ENCODE results near the gene NLN.

NLN gene

GRCh38 chr5:65811885-65812284, 89.9 kb downstream of the NLN start:
- ATAC-seq (replicated peaks) (no peak), DNase-seq (no peak)
- no peak overlapping the region for H3K4me3 Mint-ChIP-seq
- H3K27ac Mint-ChIP-seq: no peak overlapping the region
- H3K36me3 Mint-ChIP-seq (ENCODE audit: insufficient read depth): no peaks in the 10 kb centered on the region
- no peaks in the 10 kb centered on the region for H3K27me3 Mint-ChIP-seq
- no peaks in the 10 kb centered on the region for H3K9me3 Mint-ChIP-seq
- H3K4me1 Mint-ChIP-seq (ENCODE audit: low read depth in 2 of 2): no peaks in the 10 kb centered on the region

DNA sequence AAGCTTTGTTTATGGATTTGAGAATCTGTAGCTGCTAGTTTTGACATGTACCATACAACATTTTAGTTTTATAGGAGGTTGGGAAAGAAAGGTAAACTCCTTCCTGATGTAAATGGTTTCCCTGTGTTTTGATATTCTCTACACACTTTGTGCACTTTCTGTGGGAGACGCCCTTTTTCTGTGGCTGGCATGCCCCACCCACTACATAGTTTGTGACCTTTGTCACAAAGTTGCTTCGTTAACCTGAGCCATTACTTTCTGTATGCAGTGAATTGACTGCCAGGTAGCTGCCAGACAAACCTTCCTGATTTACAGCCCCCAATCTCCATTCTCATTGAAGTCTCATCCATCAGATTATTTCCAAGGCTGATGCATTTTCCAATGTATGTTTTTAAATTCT, 90.6 kb downstream of the NLN start:
- H3K9me3 Mint-ChIP-seq: no peaks in the 10 kb centered on the region
- no peak for DNase-seq
- no peaks in the 10 kb centered on the region for H3K4me1 Mint-ChIP-seq (ENCODE audit: low read depth in 2 of 2)
- H3K27ac Mint-ChIP-seq: no peak overlapping the region
- no peak for ATAC-seq (replicated peaks)
- H3K27me3 Mint-ChIP-seq: no peaks in the 10 kb centered on the region
- no peaks in the 10 kb centered on the region for H3K36me3 Mint-ChIP-seq (ENCODE audit: insufficient read depth)
- H3K4me3 Mint-ChIP-seq: no peak overlapping the region

DNA sequence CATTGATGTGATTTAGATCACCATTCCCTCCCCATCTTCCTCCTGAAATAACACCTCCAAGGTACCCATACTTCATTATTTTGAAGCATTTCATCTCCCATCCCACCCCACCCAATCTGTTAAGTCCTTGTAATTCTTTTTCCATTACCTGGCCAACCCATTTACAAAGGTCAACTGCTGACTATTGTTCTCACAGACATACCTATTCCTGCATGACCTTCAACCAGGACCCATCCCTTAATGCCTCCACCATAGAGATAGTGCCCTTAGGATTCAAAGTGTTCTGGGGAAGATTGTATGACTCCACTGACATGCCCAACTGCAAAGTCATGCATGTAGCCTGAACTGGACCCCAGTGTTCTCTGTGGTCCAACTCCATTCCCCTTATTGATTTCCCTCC, 91.2 kb downstream of the NLN start:
- DNase-seq (no peak), ATAC-seq (replicated peaks) (no peak)
- H3K4me3 Mint-ChIP-seq: no peak overlapping the region
- H3K27ac Mint-ChIP-seq: no peak overlapping the region
- H3K4me1 Mint-ChIP-seq (ENCODE audit: low read depth in 2 of 2): no peaks in the 10 kb centered on the region
- H3K9me3 Mint-ChIP-seq: no peaks in the 10 kb centered on the region
- H3K36me3 Mint-ChIP-seq (ENCODE audit: insufficient read depth): no peaks in the 10 kb centered on the region
- H3K27me3 Mint-ChIP-seq: no peaks in the 10 kb centered on the region

DNA sequence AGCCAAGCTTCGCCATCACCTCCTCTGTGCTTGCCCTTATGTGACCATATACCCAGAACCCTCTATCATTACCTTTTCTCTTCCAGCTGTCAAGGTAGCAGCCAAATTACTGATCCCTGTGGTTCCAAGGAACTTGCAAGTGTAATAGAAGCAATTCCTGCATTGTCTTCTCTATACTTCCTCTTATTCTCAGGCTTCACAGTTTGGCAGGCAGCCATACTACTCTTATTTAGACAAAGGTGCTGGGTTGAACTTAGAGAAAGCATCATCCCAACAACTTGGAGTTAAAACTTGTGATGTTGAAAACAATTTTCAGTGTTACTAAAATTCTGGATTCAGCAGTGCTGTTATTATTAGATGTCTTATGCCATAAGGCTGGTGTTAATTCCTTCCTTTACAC, 93.2 kb downstream of the NLN start:
- Mint-ChIP-seq H3K4me1 (ENCODE audit: low read depth in 2 of 2) (no peaks in the 10 kb centered on the region), H3K27me3 (no peaks in the 10 kb centered on the region), H3K36me3 (ENCODE audit: insufficient read depth) (no peaks in the 10 kb centered on the region), H3K27ac (peak overlapping the region in 1 of 2 donors; percentile 7), H3K9me3 (no peaks in the 10 kb centered on the region), H3K4me3 (no peak overlapping the region)
- DNase-seq: no peak
- ATAC-seq (replicated peaks): no peak

GRCh38 chr5:65816729-65817128, 94.7 kb downstream of the NLN start:
- H3K4me1 Mint-ChIP-seq (ENCODE audit: low read depth in 2 of 2): no peaks in the 10 kb centered on the region
- DNase-seq (no peak), ATAC-seq (replicated peaks) (no peak)
- H3K4me3 Mint-ChIP-seq: no peak overlapping the region
- no peaks in the 10 kb centered on the region for H3K36me3 Mint-ChIP-seq (ENCODE audit: insufficient read depth)
- H3K27ac Mint-ChIP-seq: no peak overlapping the region
- no peaks in the 10 kb centered on the region for H3K27me3 Mint-ChIP-seq
- H3K9me3 Mint-ChIP-seq: no peaks in the 10 kb centered on the region

DNA sequence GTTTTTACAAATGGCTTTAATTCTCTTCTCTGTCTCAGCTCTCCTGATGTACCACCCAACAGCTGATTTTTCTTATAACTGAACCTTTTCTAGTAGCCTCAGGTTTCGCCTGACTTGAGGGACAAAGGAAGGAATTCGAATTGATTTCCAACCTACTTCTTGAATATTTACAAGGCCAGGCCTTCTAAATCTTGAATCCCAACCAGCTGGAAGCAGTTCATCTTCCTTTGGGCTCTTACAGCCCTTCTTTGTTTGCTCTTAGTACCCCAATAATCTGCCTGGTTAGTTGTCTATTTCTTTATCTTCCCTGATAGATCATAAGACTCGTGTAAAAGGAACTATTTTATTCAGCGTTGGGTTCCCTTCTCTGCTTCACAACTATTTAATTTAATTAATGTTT, 95.9 kb downstream of the NLN start:
- Mint-ChIP-seq H3K9me3 (no peaks in the 10 kb centered on the region), H3K27ac (no peak overlapping the region), H3K27me3 (no peaks in the 10 kb centered on the region), H3K4me1 (ENCODE audit: low read depth in 2 of 2) (no peaks in the 10 kb centered on the region), H3K4me3 (no peak overlapping the region), H3K36me3 (ENCODE audit: insufficient read depth) (no peaks in the 10 kb centered on the region)
- ATAC-seq (replicated peaks) (no peak), DNase-seq (no peak)

- DNase-seq (no peak), ATAC-seq (replicated peaks) (no peak)
- H3K36me3 Mint-ChIP-seq (ENCODE audit: insufficient read depth): no peaks in the 10 kb centered on the region
- no peaks in the 10 kb centered on the region for H3K27me3 Mint-ChIP-seq
- H3K27ac Mint-ChIP-seq: no peak overlapping the region
- H3K4me3 Mint-ChIP-seq: no peak overlapping the region
- no peaks in the 10 kb centered on the region for H3K4me1 Mint-ChIP-seq (ENCODE audit: low read depth in 2 of 2)
- H3K9me3 Mint-ChIP-seq: no peaks in the 10 kb centered on the region
Observed at GRCh38 chr5:65818592-65818991, 96.6 kb downstream of the NLN start.

DNA sequence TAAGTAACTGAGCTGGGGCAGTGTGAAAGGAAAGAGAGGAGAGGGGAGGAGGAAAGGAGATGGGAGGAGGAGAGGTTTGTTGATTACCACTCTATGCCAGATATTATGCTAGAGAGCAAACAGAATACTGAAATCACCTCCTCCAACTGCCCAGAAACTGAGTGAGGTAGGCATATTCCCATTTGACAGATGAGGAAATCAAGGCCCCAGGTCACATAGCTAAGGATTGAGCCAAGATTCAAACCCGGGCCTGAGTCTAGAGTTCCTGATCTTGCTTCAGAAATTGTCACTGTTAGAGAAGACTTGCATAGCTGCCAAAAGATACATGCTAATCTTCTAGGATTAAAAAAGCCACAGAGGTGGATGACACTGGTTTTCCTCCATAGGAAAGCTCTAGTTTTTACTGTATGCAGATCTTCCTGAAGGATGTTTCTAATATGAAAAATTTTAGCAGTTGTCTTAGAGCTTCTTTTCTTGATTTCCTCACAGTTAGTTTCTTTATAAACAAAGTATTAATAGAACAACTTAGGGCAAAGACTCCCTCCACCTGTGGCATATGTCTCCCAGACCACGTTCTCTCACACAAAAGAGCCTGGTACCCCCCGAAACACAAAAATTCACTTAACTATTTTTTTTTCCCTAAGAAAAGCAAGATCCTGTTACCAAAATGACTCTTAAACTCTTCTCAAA, 97.4 kb downstream of the NLN start:
- H3K27ac Mint-ChIP-seq: no peak overlapping the region
- no peaks in the 10 kb centered on the region for H3K36me3 Mint-ChIP-seq (ENCODE audit: insufficient read depth)
- no peaks in the 10 kb centered on the region for H3K4me1 Mint-ChIP-seq (ENCODE audit: low read depth in 2 of 2)
- DNase-seq (no peak), ATAC-seq (replicated peaks) (no peak)
- no peak overlapping the region for H3K4me3 Mint-ChIP-seq
- H3K27me3 Mint-ChIP-seq: no peaks in the 10 kb centered on the region
- no peaks in the 10 kb centered on the region for H3K9me3 Mint-ChIP-seq

DNA sequence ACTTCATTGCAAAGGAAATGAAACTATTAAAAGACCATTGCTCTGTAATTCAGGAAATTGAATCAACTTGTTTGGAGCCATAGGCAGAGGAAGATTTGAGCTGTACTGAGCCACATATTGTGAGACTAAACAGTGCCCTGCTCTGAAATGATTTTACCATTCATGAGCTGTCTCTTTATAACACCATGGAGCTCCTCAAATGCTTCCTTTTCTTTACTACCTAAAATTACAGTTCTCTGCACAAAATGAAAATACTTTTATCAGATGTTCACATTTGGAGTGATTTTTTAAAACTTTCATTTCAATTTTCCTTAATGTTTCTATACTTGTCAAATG, 97.9 kb downstream of the NLN start:
- DNase-seq (no peak), ATAC-seq (replicated peaks) (no peak)
- Mint-ChIP-seq H3K36me3 (ENCODE audit: insufficient read depth) (no peaks in the 10 kb centered on the region), H3K9me3 (no peaks in the 10 kb centered on the region), H3K4me1 (ENCODE audit: low read depth in 2 of 2) (no peaks in the 10 kb centered on the region), H3K27ac (no peak overlapping the region), H3K4me3 (no peak overlapping the region), H3K27me3 (no peaks in the 10 kb centered on the region)

GRCh38 chr5:65820373-65820772, 98.4 kb downstream of the NLN start:
- no peaks in the 10 kb centered on the region for H3K4me1 Mint-ChIP-seq (ENCODE audit: low read depth in 2 of 2)
- no peaks in the 10 kb centered on the region for H3K9me3 Mint-ChIP-seq
- H3K27me3 Mint-ChIP-seq: no peaks in the 10 kb centered on the region
- H3K27ac Mint-ChIP-seq: no peak overlapping the region
- H3K36me3 Mint-ChIP-seq (ENCODE audit: insufficient read depth): no peaks in the 10 kb centered on the region
- DNase-seq: no peak
- no peak for ATAC-seq (replicated peaks)
- H3K4me3 Mint-ChIP-seq: no peak overlapping the region

DNA sequence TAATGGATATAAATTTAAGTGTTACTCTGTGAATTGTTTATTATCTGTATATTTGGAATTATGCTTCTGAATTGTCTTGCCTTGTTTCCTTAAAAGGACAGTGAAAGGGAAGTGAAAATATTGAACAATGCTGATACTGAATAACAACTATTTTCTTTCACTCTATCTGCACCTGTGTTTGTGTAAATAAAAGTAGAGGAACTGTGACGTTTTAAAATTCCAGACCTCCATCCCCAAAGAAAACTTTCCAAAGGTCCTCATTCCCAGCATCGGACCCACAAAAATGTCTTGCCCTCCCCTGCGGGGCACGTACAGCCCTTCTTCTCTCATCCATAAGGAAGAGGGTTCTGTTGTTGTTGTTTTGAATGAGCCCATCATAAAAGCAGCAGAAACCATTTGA, 100.0 kb downstream of the NLN start:
- no peaks in the 10 kb centered on the region for H3K36me3 Mint-ChIP-seq (ENCODE audit: insufficient read depth)
- DNase-seq: no peak
- H3K4me3 Mint-ChIP-seq: no peak overlapping the region
- no peak for ATAC-seq (replicated peaks)
- no peaks in the 10 kb centered on the region for H3K9me3 Mint-ChIP-seq
- no peak overlapping the region for H3K27ac Mint-ChIP-seq
- H3K4me1 Mint-ChIP-seq (ENCODE audit: low read depth in 2 of 2): peaks cover 0 to 2% of the 10 kb centered on the region in 2 donors
- no peaks in the 10 kb centered on the region for H3K27me3 Mint-ChIP-seq

GRCh38 chr5:65822710-65823109, 100.7 kb downstream of the NLN start:
- DNase-seq: no peak
- Mint-ChIP-seq H3K4me1 (ENCODE audit: low read depth in 2 of 2) (peaks cover 0 to 2% of the 10 kb centered on the region in 2 donors), H3K27ac (no peak overlapping the region), H3K9me3 (no peaks in the 10 kb centered on the region), H3K36me3 (ENCODE audit: insufficient read depth) (no peaks in the 10 kb centered on the region), H3K27me3 (no peaks in the 10 kb centered on the region), H3K4me3 (no peak overlapping the region)
- ATAC-seq (replicated peaks): no peak

DNA sequence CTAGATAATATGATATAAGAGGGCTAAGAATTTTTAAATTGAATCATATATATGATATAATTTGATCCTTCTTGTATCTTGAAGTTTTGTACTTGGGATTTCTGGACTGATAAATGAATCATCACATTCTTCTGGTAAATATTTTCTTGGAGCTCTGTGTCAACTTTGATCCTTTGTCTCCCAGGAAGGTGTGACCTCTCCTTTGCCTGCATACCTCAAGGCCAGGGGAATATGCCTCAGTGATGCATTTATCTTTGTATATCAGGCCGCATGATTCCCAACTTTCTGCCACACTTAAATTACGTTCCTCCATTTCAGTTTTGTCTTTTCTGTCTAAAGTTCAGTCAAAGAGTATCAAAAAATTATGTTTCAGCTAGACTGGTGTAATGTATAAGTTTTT, 101.2 kb downstream of the NLN start:
- no peaks in the 10 kb centered on the region for H3K27me3 Mint-ChIP-seq
- no peaks in the 10 kb centered on the region for H3K9me3 Mint-ChIP-seq
- no peak overlapping the region for H3K27ac Mint-ChIP-seq
- no peak overlapping the region for H3K4me3 Mint-ChIP-seq
- peaks cover 0 to 2% of the 10 kb centered on the region in 2 donors for H3K4me1 Mint-ChIP-seq (ENCODE audit: low read depth in 2 of 2)
- no peak for DNase-seq
- H3K36me3 Mint-ChIP-seq (ENCODE audit: insufficient read depth): no peaks in the 10 kb centered on the region
- no peak for ATAC-seq (replicated peaks)

DNA sequence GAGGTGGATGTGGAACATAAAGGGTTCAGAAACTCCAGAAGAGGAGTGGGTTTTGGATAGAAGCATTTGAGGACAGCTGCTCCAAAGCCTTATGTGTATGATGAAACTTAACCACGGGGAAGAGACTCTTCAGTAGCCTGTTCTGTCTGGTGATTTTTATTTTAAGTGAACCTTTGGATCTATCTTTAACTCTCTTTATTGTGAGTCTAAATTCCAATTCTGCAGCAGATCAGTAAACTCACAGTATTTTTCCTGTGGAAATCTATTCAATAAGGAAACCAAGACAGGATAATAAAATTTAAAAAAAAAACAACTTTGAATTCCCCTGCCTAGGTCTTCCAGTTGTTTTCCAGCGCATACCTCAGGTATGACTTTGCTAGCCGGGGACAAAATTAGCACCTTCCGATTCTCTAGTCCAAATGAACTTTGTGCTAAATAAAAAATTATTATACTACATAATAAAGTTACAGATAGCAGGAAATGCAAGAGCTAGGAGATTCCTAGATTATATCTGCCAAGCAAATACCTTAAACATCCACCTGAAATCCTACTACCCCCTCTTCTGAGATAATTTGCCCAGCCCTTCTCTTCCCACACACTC, 101.9 kb downstream of the NLN start:
- H3K9me3 Mint-ChIP-seq: no peaks in the 10 kb centered on the region
- no peak overlapping the region for H3K4me3 Mint-ChIP-seq
- peaks cover 0 to 2% of the 10 kb centered on the region in 2 donors for H3K4me1 Mint-ChIP-seq (ENCODE audit: low read depth in 2 of 2)
- H3K36me3 Mint-ChIP-seq (ENCODE audit: insufficient read depth): no peaks in the 10 kb centered on the region
- no peak for DNase-seq
- no peaks in the 10 kb centered on the region for H3K27me3 Mint-ChIP-seq
- ATAC-seq (replicated peaks): no peak
- no peak overlapping the region for H3K27ac Mint-ChIP-seq

Measured in effector memory CD8-positive, alpha-beta T cell (primary cell).